GM12878 (cell line): ENCODE measurements around the gene CDH4. TPM values are rescaled to one million over a fixed set of nuclear protein-coding genes. Genes with fewer than 3 reads are reported as not detected.

Experiments
- ATAC-seq: fragments of 200-7000 bp; cut with Tn5 transposase; 3 replicates; pipeline ENCODE4 v1.9.1; 2020; ENCODE audit warnings: mild to moderate bottlenecking, moderate library complexity
- BruUV-seq: library from RNA; stranded (reverse); fragments of 400-500 nt; replicated peaks from 2 replicates; lab custom pipeline; 2021; lab: Mats Ljungman, UMichigan
- CTCF ChIA-PET: fragments of 300-600 bp; sonication (Branson Sonifier 250); formaldehyde crosslinking; extraction: SDS; loops from one replicate; lab custom pipeline; 2021; ENCODE audit warnings: inconsistent platforms; lab: Yijun Ruan, JAX
- POLR2A ChIA-PET: fragments of 350-600 bp; formaldehyde crosslinking; extraction: SDS; loops from one replicate; lab custom pipeline; 2021; ENCODE audit warnings: inconsistent platforms; lab: Charles Lee
- RAD21 ChIA-PET: fragments of 300-600 bp; sonication (Branson Sonifier 250); formaldehyde crosslinking; loops from one replicate; lab custom pipeline; 2023; ENCODE audit warnings: antibody characterized with exemption; ENCODE audit not compliant: unreplicated experiment; lab: Charles Lee
- SMC1A ChIA-PET: fragments of 300-600 bp; sonication (Branson Sonifier 250); formaldehyde crosslinking; loops from one replicate; lab custom pipeline; 2023; ENCODE audit not compliant: unreplicated experiment, uncharacterized antibody; lab: Charles Lee
- DNase-seq: peaks from one replicate; pipeline ENCODE4 v3.0.0-alpha.2; 2011; ENCODE audit warnings: low read depth, low spot score
- FAIRE-seq: peaks from 3 replicates; lab custom pipeline; 2011; peaks lifted over from hg19 to GRCh38; lab: Jason Lieb, UNC
- H2AFZ ChIP-seq: 2 replicates; pipeline ENCODE4 v1.6.0; 2011; ENCODE audit warnings: low read depth, low read length, control low read depth; ENCODE audit not compliant: control insufficient read depth
- H3K27ac ChIP-seq: 2 replicates; pipeline ENCODE4 v1.5.1; 2011; ENCODE audit warnings: control low read depth; ENCODE audit not compliant: control insufficient read depth, insufficient read depth
- H3K27me3 ChIP-seq, 2 experiments: replicated peaks in 1 of 2; 2 replicates each; pipeline versions ENCODE4 v1.6.0 to v1.6.1; 2011; ENCODE audit warnings: low read length in 1 of 2; ENCODE audit not compliant: control insufficient read depth in 2 of 2, insufficient read depth in 2 of 2
- H3K36me3 ChIP-seq, 2 experiments: 2 replicates each; pipeline ENCODE4 v1.5.1; 2011; ENCODE audit warnings: low read length in 1 of 2; ENCODE audit not compliant: control insufficient read depth in 2 of 2, insufficient read depth in 2 of 2
- H3K4me1 ChIP-seq: 2 replicates; pipeline ENCODE4 v1.6.1; 2011; ENCODE audit warnings: mild to moderate bottlenecking, low read length, moderate library complexity, mixed read lengths; ENCODE audit not compliant: control insufficient read depth, insufficient read depth
- H3K4me2 ChIP-seq: 2 replicates; pipeline ENCODE4 v1.6.0; 2011; ENCODE audit warnings: control low read depth; ENCODE audit not compliant: control insufficient read depth, insufficient read depth
- H3K4me3 ChIP-seq: fragments of 200-600 bp; sonication (generic); 2 replicates; pipeline ENCODE4 v1.5.1; 2016
- H3K79me2 ChIP-seq: 2 replicates; pipeline ENCODE4 v1.6.0; 2011; ENCODE audit warnings: low read length; ENCODE audit not compliant: control insufficient read depth, insufficient read depth
- H3K9ac ChIP-seq: 2 replicates; pipeline ENCODE4 v1.8.0; 2011; ENCODE audit warnings: low read length, control low read depth, mixed read lengths; ENCODE audit not compliant: control insufficient read depth, insufficient read depth
- H3K9me3 ChIP-seq: replicated peaks from 3 replicates; pipeline ENCODE4 v1.5.1; 2011; ENCODE audit warnings: mild to moderate bottlenecking, low read length; ENCODE audit not compliant: control insufficient read depth, insufficient read depth
- H4K20me1 ChIP-seq: 2 replicates; pipeline ENCODE4 v1.6.0; 2011; ENCODE audit not compliant: control insufficient read depth, insufficient read depth
- ASH2L ChIP-seq: fragments of 300-600, 200-600 bp; sonication (generic); IDR thresholded peaks from 2 replicates; pipeline ENCODE4 v1.6.1; 2017; ENCODE audit warnings: low read depth, mild to moderate bottlenecking, borderline replicate concordance
- BACH1 ChIP-seq: fragments of 450-650 bp; IDR thresholded peaks from 2 replicates; pipeline ENCODE4 v1.6.1; 2017; ENCODE audit warnings: mild to moderate bottlenecking, borderline replicate concordance
- CREB1 ChIP-seq: IDR thresholded peaks from 2 replicates; pipeline ENCODE4 v1.6.1; 2012; ENCODE audit warnings: low read depth, mild to moderate bottlenecking, inconsistent platforms
- DPF2 ChIP-seq: fragments of 450-650 bp; IDR thresholded peaks from 2 replicates; pipeline ENCODE4 v1.6.1; 2017; ENCODE audit warnings: mild to moderate bottlenecking
- ELK1 ChIP-seq: IDR thresholded peaks from 2 replicates; pipeline ENCODE4 v1.6.1; 2012; ENCODE audit warnings: low read depth, low read length, improper control_type of control experiment
- EP300 ChIP-seq, 2 experiments: fragments of 150-350 bp in 1 of 2; IDR thresholded peaks; 2 replicates each; pipeline ENCODE4 v1.6.1; 2011 to 2012; ENCODE audit warnings: low read depth in 2 of 2, low read length in 2 of 2, borderline replicate concordance in 1 of 2, improper control_type of control experiment in 1 of 2, inconsistent platforms in 1 of 2; ENCODE audit not compliant: control insufficient read depth in 1 of 2
- JUND ChIP-seq: IDR thresholded peaks from 2 replicates; pipeline ENCODE4 v1.6.1; 2012; ENCODE audit warnings: low read depth, mild to moderate bottlenecking, low read length, improper control_type of control experiment, moderate library complexity
- KLF5 ChIP-seq: fragments of 450-650 bp; IDR thresholded peaks from 2 replicates; pipeline ENCODE4 v1.6.1; 2014; ENCODE audit warnings: mild to moderate bottlenecking; ENCODE audit not compliant: partially characterized antibody
- MTA3 ChIP-seq: IDR thresholded peaks from 2 replicates; pipeline ENCODE4 v1.6.1; 2012; ENCODE audit warnings: low read length, inconsistent platforms, borderline replicate concordance
- NFIC ChIP-seq: IDR thresholded peaks from 2 replicates; pipeline ENCODE4 v1.6.1; 2012; ENCODE audit warnings: low read depth, mild to moderate bottlenecking, inconsistent platforms, low read length, moderate library complexity
- NFXL1 ChIP-seq: fragments of 450-650 bp; IDR thresholded peaks from 2 replicates; pipeline ENCODE4 v1.6.1; 2017; ENCODE audit warnings: antibody characterized with exemption, mild to moderate bottlenecking, borderline replicate concordance
- POLR2A ChIP-seq: IDR thresholded peaks from 2 replicates; pipeline ENCODE4 v1.6.1; 2011; ENCODE audit warnings: low read depth, mild to moderate bottlenecking, low read length
- POLR2AphosphoS2 ChIP-seq: IDR thresholded peaks from 2 replicates; pipeline ENCODE4 v1.6.1; 2011; ENCODE audit warnings: low read depth, mild to moderate bottlenecking, low read length, improper control_type of control experiment, moderate library complexity
- REST ChIP-seq: IDR thresholded peaks from 2 replicates; pipeline ENCODE4 v1.6.1; 2012; ENCODE audit warnings: mild to moderate bottlenecking, low read depth, low read length
- TCF12 ChIP-seq: IDR thresholded peaks from 2 replicates; pipeline ENCODE4 v1.6.1; 2011; ENCODE audit warnings: low read depth, mild to moderate bottlenecking, low read length
- ZNF622 ChIP-seq: fragments of 450-650 bp; IDR thresholded peaks from 2 replicates; pipeline ENCODE4 v1.6.1; 2017; ENCODE audit warnings: mild to moderate bottlenecking, inconsistent platforms
- WGBS: methylation state at CpG from one replicate; pipeline ENCODE4 v1.1.6; 2016; ENCODE audit warnings: low lambda C conversion rate; ENCODE audit not compliant: insufficient replicate concordance, insufficient coverage; ENCODE audit errors: missing lambda C conversion rate; 5-methylcytosine and 5-hydroxymethylcytosine counted together
- in situ Hi-C: fragments of 300-500 bp; cut with MboI; formaldehyde crosslinking; loops from 9 replicates; pipeline ENCODE4 v1.14.3; 2018; ENCODE audit warnings: mixed read lengths
- intact Hi-C: fragments of 100-400 bp; cut with micrococcal nuclease; formaldehyde crosslinking; loops from one replicate; pipeline ENCODE4 v1.14.2; 2022; ENCODE audit not compliant: unreplicated experiment
- polyA plus RNA-seq, 11 experiments: library from polyadenylated mRNA; depleted of rRNA in 4 of 11; unstranded in 6 of 11; stranded (reverse) in 5 of 11; fragments of >200 nt; fragmentation: Nextera tagmentation in 4 of 11; fragmentation: Illumina TruSeq in 1 of 11; extraction: Ambion mirVana in 4 of 11; extraction: Trizol in 1 of 11; gene quantifications; 1 replicate in 1 of 11; 2 replicates in 10 of 11; pipeline versions ENCODE4 v1.2.1 to v1.2.3, GENCODE V29; 2011 to 2016; ENCODE audit warnings: inconsistent platforms in 2 of 11, missing spikeins in 2 of 11, low read depth in 1 of 11
- total RNA-seq, 4 experiments: library from RNA; depleted of rRNA in 3 of 4; stranded (reverse); fragments of >200 nt in 3 of 4; fragmentation: Illumina TruSeq in 1 of 4; extraction: Trizol in 1 of 4; gene quantifications; 2 replicates each; pipeline versions ENCODE4 v1.2.1 to v1.2.3, GENCODE V29; 2013 to 2021

The CDH4 gene
- total and polyA plus RNA-seq, 10 of the 15 experiments (the other 5 are each of a cell fraction or from before 2014, with no cell fraction given): not detected

- H3K4me3 ChIP-seq: no peak overlapping the region
- ChIA-PET POLR2A (no interaction called here), RAD21 (no interaction called here), SMC1A (no interaction called here), CTCF (no interaction called here)
- TF ChIP-seq REST (no peak), TCF12 (no peak), ZNF622 (no peak), JUND (no peak), CREB1 (no peak), ASH2L (no peak), ELK1 (no peak), KLF5 (no peak), POLR2AphosphoS2 (no peak), NFIC (no peak), MTA3 (no peak), POLR2A (no peak), EP300 (IDR thresholded peaks at IDR 0.05; ENCODE audit: borderline replicate concordance in 1 of 2, control insufficient read depth in 1 of 2, low read depth in 2 of 2, low read length in 2 of 2) (no peak), NFXL1 (no peak), DPF2 (no peak), BACH1 (no peak)
- intact Hi-C loops (no loop called here), in situ Hi-C loops (no loop called here)
- FAIRE-seq: no peak
- no peaks in the 10 kb centered on the region; the same call in 2 of the 3 replicates for H3K9me3 ChIP-seq
- no peaks in the 10 kb centered on the region for H3K36me3 ChIP-seq
- no peaks in the 10 kb centered on the region for H3K4me1 ChIP-seq
- no peaks in the 10 kb centered on the region for H3K79me2 ChIP-seq
- H3K27me3 ChIP-seq: no peaks in the 10 kb centered on the region
- no peak overlapping the region for H2AFZ ChIP-seq
- no peaks in the 10 kb centered on the region for H4K20me1 ChIP-seq
- no TSS peak for BruUV-seq
- H3K4me2 ChIP-seq: no peak overlapping the region
- H3K27ac ChIP-seq: no peak overlapping the region
- ATAC-seq: no peak
- no peak overlapping the region for H3K9ac ChIP-seq
- DNase-seq: no peak
- 65% methylated on average over 29 of the region's 29 CpGs for WGBS
Observed at GRCh38 chr20:61936701-61937131, 684.7 kb downstream of the CDH4 start.
